HTR-8/SVneo (cell line): Measurements from ENCODE around the gene CD9.
A peak's percentile ranks its signal among the peaks of the same experiment; 100 is the strongest.
"Not testable (repeated sequence)": the region's sequence is repeated elsewhere in the genome, so short reads cannot be mapped to it uniquely, and the experiment has no call there.

ENCODE experiments used
- DNase-seq: peaks from one replicate; pipeline ENCODE4 v3.0.0; 2011; ENCODE audit warnings: low spot score, mixed read lengths; ENCODE audit not compliant: insufficient read length
- FAIRE-seq: peaks from 2 replicates; lab custom pipeline; 2011; peaks lifted over from hg19 to GRCh38; lab: Jason Lieb, UNC

Gene CD9

GRCh38 chr12:6198051-6198450 is 2.1 kb upstream of the CD9 start:
- FAIRE-seq: peak; percentile 26
- DNase-seq: no peak

GRCh38 chr12:6198556-6198955 is 1.6 kb upstream of the CD9 start:
- no peak for FAIRE-seq
- DNase-seq: no peak

DNA sequence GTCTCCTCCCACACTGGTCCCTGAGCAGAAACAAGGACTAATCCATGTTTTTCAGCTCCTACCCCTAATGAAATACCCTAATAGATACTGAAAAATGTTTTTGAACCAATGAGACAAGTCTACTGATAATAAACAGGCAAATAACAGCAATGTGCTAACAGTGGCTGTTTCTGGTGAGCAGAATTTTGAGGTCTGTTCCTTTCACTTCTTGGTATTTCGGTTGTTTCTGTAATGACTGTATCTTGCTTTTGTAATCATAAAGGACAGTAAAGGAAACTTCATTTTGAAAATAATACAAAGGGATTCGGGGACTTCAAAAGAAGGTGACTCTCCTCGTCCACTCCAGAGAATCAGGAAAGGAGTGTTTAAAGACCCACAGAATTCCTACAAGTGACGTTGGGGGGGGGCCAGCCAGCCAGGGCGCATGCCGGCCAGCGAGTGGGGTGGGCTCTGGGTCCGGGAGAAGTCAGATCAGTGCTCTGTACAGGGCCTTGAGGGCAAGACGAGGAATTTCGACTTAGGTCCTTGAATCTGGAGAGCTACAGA is 1.1 kb upstream of the CD9 start:
- DNase-seq: no peak
- FAIRE-seq: no peak

- DNase-seq: no peak
- no peak for FAIRE-seq
Measured at GRCh38 chr12:6199531-6200255, 507 bp upstream of the CD9 start.

- FAIRE-seq (no peak), DNase-seq (peak; percentile 73)
Measured at GRCh38 chr12:6201213-6201608, 1.0 kb downstream of the CD9 start.

DNA sequence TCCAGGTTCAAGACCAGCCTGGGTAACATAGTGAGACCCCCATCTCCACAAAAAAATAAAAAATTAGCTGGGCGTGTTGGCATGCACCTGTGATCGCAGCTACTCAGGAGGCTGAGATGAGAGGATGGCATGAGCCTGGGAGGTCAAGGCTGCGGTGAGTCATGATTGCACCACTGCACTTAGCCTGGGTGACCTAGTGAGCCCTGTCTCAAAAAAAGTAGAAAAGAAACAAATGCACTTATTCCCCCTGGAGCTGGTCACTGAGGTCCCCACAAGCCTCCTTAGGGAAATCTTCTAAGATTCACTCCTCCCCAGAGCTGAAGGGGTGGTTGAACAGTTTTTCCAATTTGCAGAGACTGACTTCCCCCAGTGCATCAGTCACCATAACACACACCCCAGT is 1.6 kb downstream of the CD9 start:
- FAIRE-seq: no peak

DNA sequence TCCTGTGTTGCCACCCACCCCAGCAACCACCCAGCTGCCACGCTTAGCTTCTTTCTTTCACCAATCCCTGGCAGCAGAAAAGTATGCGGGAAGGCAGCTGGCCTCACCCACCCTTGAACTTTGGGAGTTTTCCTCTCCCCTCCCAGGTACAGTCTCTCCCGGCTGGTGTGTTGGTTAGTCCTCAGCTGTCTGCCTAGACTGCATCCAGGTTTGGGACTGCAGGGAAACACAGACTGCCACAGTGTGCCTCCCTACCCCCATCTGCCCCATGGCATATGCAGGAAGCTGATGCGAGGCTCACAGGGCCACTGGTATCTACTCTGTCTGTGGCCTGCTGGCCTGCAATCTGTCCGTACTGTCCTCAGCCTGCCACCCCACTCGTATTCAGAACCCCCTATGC is 2.1 kb downstream of the CD9 start:
- FAIRE-seq (no peak), DNase-seq (no peak)

More for the DNA sequence above, 1.6 kb downstream of the CD9 start:
- DNase-seq: no peak

DNA sequence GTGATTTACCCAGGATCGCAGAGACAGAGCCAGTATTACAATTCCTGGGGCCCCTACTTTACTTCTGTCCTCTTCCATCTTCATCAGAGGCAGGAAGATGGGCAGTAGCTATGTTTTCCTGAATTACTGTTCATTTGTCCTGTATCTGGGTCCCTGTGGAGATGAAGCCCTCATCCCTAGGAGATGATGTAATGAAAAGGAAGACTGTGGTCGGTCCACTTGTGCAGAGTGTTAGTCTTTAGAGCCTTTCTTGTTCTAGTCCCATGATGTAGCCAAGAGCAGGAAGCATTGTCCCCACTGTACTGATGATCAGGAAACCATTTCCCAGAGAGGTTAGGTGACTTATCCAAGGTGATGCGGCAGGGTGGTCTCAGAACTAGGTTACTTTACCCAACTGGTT is 2.6 kb downstream of the CD9 start:
- no peak for DNase-seq
- FAIRE-seq: no peak

GRCh38 chr12:6203601-6204000 is 3.4 kb downstream of the CD9 start:
- no peak for DNase-seq
- no peak for FAIRE-seq

DNA sequence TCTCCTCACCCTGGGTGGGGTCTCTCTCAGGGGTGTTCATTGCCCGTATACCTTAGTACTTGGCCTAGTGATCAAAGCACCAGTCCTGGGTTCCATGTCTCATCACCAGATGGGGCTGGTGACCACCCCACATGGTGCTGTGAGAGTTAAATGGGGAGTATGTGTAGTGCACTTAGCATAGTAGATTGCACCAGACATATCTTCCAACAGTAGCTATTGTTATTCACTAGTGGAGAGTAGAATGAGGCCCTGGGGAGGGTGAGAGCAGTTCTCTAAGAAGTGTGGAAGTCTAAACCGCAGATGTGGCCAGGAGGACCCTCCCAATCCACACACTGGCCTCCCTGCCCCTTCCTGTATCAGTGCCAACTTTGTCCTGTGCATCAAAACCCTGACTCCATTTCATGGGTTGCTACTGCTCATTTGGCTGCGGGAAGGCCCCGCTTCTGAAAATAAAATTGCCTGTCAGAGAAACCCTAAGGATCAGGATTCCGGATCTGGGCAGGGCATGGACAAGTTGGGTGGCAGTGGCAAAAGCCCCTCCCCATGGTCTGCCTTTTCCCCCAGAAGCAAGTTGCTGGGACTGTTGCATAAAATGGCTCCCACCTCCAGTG is 4.4 kb downstream of the CD9 start:
- DNase-seq (no peak), FAIRE-seq (no peak)

GRCh38 chr12:6205144-6205539 is 4.9 kb downstream of the CD9 start:
- no peak for FAIRE-seq
- no peak for DNase-seq

GRCh38 chr12:6205761-6206160 is 5.6 kb downstream of the CD9 start:
- FAIRE-seq (no peak), DNase-seq (no peak)

GRCh38 chr12:6206327-6206726 is 6.1 kb downstream of the CD9 start:
- no peak for DNase-seq

DNA sequence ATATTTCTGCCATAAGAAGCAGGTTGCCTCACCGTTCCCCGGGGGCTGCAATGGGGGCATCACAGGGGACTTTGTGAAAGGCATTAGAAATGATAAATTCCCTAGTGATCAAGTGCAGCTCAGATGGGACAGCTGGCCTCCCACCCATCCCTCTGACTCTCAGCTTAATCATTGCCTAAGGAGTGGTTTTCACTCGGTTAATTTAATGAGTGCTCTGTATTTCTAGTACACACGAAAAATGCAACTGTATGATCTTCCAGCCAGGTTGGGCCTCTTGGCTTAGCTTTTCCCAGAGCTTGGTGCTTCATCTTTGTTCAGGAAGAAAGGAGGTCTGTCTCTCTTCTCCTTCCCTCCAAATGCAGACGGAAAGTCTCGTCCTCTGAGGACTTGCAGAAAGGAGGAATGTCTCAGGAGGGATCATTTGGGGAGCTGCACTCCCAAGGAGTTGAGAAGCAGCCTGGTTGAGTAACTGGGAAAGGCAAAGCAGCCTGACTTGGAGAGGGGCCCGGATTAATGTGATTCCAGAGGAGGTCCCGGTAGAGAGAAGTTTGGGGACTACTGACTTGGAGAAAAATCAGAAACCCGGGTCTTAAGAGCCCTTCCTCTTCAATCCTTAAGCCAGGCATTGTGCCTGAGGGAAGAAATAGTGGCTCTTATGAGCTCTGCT is 7.2 kb downstream of the CD9 start:
- DNase-seq: no peak
- no peak for FAIRE-seq

More at GRCh38 chr12:6206327-6206726, 6.1 kb downstream of the CD9 start:
- no peak for FAIRE-seq

- FAIRE-seq (no peak), DNase-seq (no peak)
Measured at GRCh38 chr12:6208130-6208529, 7.9 kb downstream of the CD9 start.

- DNase-seq, FAIRE-seq: not testable (repeated sequence)
Measured at GRCh38 chr12:6209428-6209827, 9.2 kb downstream of the CD9 start.

GRCh38 chr12:6211421-6211869 is 11.2 kb downstream of the CD9 start:
- DNase-seq (no peak), FAIRE-seq (peak; percentile 4)

DNA sequence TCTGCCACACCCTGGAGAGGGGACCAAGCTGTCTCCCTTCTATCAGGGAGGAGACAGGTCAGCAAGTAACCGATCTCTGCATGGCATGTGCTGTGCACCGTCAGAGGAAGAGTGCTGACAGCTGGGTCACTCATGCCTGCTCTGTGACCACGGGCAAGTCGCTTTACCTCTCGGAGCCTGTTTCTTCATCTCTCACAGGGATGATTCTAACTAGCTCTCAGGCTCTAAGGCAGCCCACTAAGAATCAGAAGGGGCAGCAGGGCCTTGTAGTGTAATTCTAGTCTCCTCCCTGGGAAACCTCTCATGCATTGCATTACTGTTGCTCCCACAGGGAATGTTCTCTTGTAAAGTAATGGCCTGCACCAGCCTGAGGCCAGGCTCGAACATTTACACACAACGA is 11.9 kb downstream of the CD9 start:
- FAIRE-seq (no peak), DNase-seq (no peak)

- FAIRE-seq (no peak), DNase-seq (no peak)
Measured at GRCh38 chr12:6213969-6214368, 13.8 kb downstream of the CD9 start.

- DNase-seq: no peak
- FAIRE-seq: no peak
Measured at GRCh38 chr12:6214633-6215032, 14.4 kb downstream of the CD9 start.

DNA sequence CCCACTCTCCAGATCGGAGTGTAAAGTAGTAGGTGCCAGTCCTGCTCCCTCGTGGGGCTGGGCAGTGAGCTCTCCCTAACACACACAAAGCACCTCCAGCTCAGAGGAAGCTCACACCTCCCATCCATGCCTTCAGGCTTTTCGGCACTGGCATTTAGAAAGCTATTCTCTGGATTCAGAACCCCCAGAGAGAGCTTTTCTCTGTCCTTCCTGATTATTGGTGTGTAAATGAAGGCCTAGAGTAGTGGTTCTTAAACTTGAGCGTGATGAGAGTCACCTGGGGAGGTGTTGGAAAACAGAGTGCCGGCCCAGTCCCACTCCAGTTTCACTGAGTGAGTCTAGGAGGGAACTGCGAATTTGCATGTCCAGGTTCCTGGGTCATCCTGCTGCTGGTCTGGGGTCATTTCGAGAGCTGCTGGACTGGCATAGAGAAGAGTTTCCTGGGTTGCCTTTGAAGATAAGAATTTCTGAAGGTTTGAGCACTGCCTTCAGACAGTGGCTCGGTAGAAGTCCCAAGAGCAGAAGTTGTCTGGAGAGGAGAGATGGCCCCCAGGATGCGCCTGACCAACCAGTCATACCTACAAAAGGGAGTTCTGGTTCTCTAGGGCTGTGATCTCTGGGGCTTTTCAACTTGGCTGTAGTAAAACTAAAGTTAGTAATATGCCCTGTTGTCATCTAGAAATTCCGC is 15.1 kb downstream of the CD9 start:
- DNase-seq: no peak
- FAIRE-seq: no peak
